ENCODE measurements around the gene ST8SIA2.

GRCh38 chr15:92502930-92503857 is 109.5 kb downstream of the ST8SIA2 start:
- TF ChIP-seq CTCF (IDR thresholded peaks at IDR 0.05), result no peak
- TF ChIP-seq POLR2AphosphoS5 (IDR thresholded peaks at IDR 0.05), result no peak
- no peak for TF ChIP-seq POLR2A (IDR thresholded peaks at IDR 0.05)
